Activated T-helper 2 cell treated with anti-CD3 and anti-CD28 coated beads, Interferon-gamma antibody, Interleukin-2, Interleukin-4, amounts not matched to agents 10 μg/mL and 5 μg/mL and 100 μg/mL, durations not matched to agents 14 hours and 24 hours and 36 hours (primary cell): ENCODE results near the gene CFAP92. TPM values are rescaled to one million over a fixed set of nuclear protein-coding genes. Genes with fewer than 3 reads are reported as not detected.

Experiments used
- DNase-seq: peaks from one replicate; pipeline ENCODE4 v3.0.0; 2021; ENCODE audit warnings: low spot score
- H3K27ac Mint-ChIP-seq: one replicate; pipeline ENCODE4 v1.8.0; 2021; ENCODE audit warnings: mixed read lengths
- H3K27me3 Mint-ChIP-seq: one replicate; pipeline ENCODE4 v1.8.0; 2021; ENCODE audit warnings: low read depth, mixed read lengths
- H3K36me3 Mint-ChIP-seq: one replicate; pipeline ENCODE4 v1.8.0; 2021; ENCODE audit warnings: low read depth, mixed read lengths
- H3K4me1 Mint-ChIP-seq: one replicate; pipeline ENCODE4 v1.8.0; 2021; ENCODE audit warnings: low read depth, mixed read lengths
- H3K4me3 Mint-ChIP-seq: one replicate; pipeline ENCODE4 v1.8.0; 2021; ENCODE audit warnings: low read depth, mild to moderate bottlenecking, moderate library complexity, mixed read lengths
- H3K9me3 Mint-ChIP-seq: one replicate; pipeline ENCODE4 v1.8.0; 2021; ENCODE audit warnings: mixed read lengths
- intact Hi-C: fragments of 100-400 bp; cut with micrococcal nuclease; formaldehyde crosslinking; loops from one replicate; pipeline ENCODE4 v1.15.1; 2023
- total RNA-seq: library from RNA; stranded (reverse); gene quantifications from 2 replicates; pipeline ENCODE4 v1.2.3, GENCODE V29; 2022

The CFAP92 gene
- total RNA-seq, 1 donor from 2014 or later, result not detected

GRCh38 chr3:129007792-129008191 is 13.9 kb upstream of the CFAP92 start:
- H3K27me3 Mint-ChIP-seq, result peaks cover 29% of the 10 kb centered on the region
- DNase-seq, result no peak
- H3K27ac Mint-ChIP-seq, result no peak overlapping the region
- peaks cover 21% of the 10 kb centered on the region for H3K4me1 Mint-ChIP-seq
- H3K36me3 Mint-ChIP-seq, result no peaks in the 10 kb centered on the region
- H3K4me3 Mint-ChIP-seq, result no peak overlapping the region
- H3K9me3 Mint-ChIP-seq, result no peaks in the 10 kb centered on the region
- intact Hi-C loops, result no loop called here

- Mint-ChIP-seq H3K4me3 (no peak overlapping the region), H3K4me1 (peaks cover 27% of the 10 kb centered on the region), H3K36me3 (no peaks in the 10 kb centered on the region), H3K27me3 (peaks cover 37% of the 10 kb centered on the region), H3K9me3 (no peaks in the 10 kb centered on the region), H3K27ac (no peak overlapping the region)
- DNase-seq, result no peak
- intact Hi-C loops, result no loop called here
Measured at GRCh38 chr3:129006864-129007263, 13.0 kb upstream of the CFAP92 start.

GRCh38 chr3:129005526-129006303 is 11.8 kb upstream of the CFAP92 start:
- Mint-ChIP-seq H3K9me3 (no peaks in the 10 kb centered on the region), H3K36me3 (no peaks in the 10 kb centered on the region), H3K27ac (no peak overlapping the region), H3K4me3 (no peak overlapping the region), H3K27me3 (peaks cover 39% of the 10 kb centered on the region), H3K4me1 (peaks cover 27% of the 10 kb centered on the region)
- intact Hi-C loops, result no loop called here
- DNase-seq, result no peak

GRCh38 chr3:129004639-129005295 is 10.9 kb upstream of the CFAP92 start:
- DNase-seq, result no peak
- intact Hi-C loops, result no loop called here
- no peaks in the 10 kb centered on the region for H3K36me3 Mint-ChIP-seq
- peaks cover 27% of the 10 kb centered on the region for H3K4me1 Mint-ChIP-seq
- no peaks in the 10 kb centered on the region for H3K9me3 Mint-ChIP-seq
- peaks cover 48% of the 10 kb centered on the region for H3K27me3 Mint-ChIP-seq
- H3K4me3 Mint-ChIP-seq, result no peak overlapping the region
- H3K27ac Mint-ChIP-seq, result no peak overlapping the region

- Mint-ChIP-seq H3K27ac (no peak overlapping the region), H3K27me3 (peaks cover 57% of the 10 kb centered on the region), H3K4me1 (peaks cover 27% of the 10 kb centered on the region), H3K36me3 (no peaks in the 10 kb centered on the region), H3K9me3 (no peaks in the 10 kb centered on the region), H3K4me3 (no peak overlapping the region)
- no peak for DNase-seq
- intact Hi-C loops, result no loop called here
Measured at GRCh38 chr3:129003578-129004112, 9.8 kb upstream of the CFAP92 start.

GRCh38 chr3:129002573-129003569 is 9.0 kb upstream of the CFAP92 start:
- no peaks in the 10 kb centered on the region for H3K36me3 Mint-ChIP-seq
- peak overlapping the region; percentile 49 for H3K4me3 Mint-ChIP-seq
- H3K9me3 Mint-ChIP-seq, result no peaks in the 10 kb centered on the region
- H3K4me1 Mint-ChIP-seq, result peaks cover 27% of the 10 kb centered on the region
- DNase-seq, result no peak
- H3K27ac Mint-ChIP-seq, result no peak overlapping the region
- intact Hi-C loops, result no loop called here
- H3K27me3 Mint-ChIP-seq, result peaks cover 59% of the 10 kb centered on the region

- no peak overlapping the region for H3K27ac Mint-ChIP-seq
- H3K36me3 Mint-ChIP-seq, result no peaks in the 10 kb centered on the region
- peaks cover 59% of the 10 kb centered on the region for H3K27me3 Mint-ChIP-seq
- H3K9me3 Mint-ChIP-seq, result no peaks in the 10 kb centered on the region
- intact Hi-C loops, result no loop called here
- peak; percentile 40 for DNase-seq
- H3K4me1 Mint-ChIP-seq, result peaks cover 25% of the 10 kb centered on the region
- peak overlapping the region; percentile 49 for H3K4me3 Mint-ChIP-seq
Measured at GRCh38 chr3:129001806-129002572, 8.1 kb upstream of the CFAP92 start.

GRCh38 chr3:129001101-129001805 is 7.4 kb upstream of the CFAP92 start, which contains the start of gene EFCC1:
TSS of gene EFCC1 (plus strand) at chr3:129001304. CDS start at chr3:129001629, 325 bp downstream.
- intact Hi-C loops, result no loop called here
- peaks cover 24% of the 10 kb centered on the region for H3K4me1 Mint-ChIP-seq
- no peaks in the 10 kb centered on the region for H3K9me3 Mint-ChIP-seq
- DNase-seq, result no peak
- no peak within 1 kb of the TSS for H3K27ac Mint-ChIP-seq
- peak within 1 kb of the TSS; percentile 49 for H3K4me3 Mint-ChIP-seq
- peaks cover 54% of the 10 kb centered on the region for H3K27me3 Mint-ChIP-seq
- H3K36me3 Mint-ChIP-seq, result no peaks in the 10 kb centered on the region

GRCh38 chr3:129000742-129001100 is 6.8 kb upstream of the CFAP92 start:
- no peak for DNase-seq
- H3K4me1 Mint-ChIP-seq, result peaks cover 22% of the 10 kb centered on the region
- H3K27me3 Mint-ChIP-seq, result peaks cover 54% of the 10 kb centered on the region
- H3K9me3 Mint-ChIP-seq, result no peaks in the 10 kb centered on the region
- no peak overlapping the region for H3K27ac Mint-ChIP-seq
- H3K4me3 Mint-ChIP-seq, result no peak overlapping the region
- no peaks in the 10 kb centered on the region for H3K36me3 Mint-ChIP-seq
- intact Hi-C loops, result no loop called here

- H3K4me1 Mint-ChIP-seq, result peaks cover 27% of the 10 kb centered on the region
- H3K27ac Mint-ChIP-seq, result no peak overlapping the region
- H3K4me3 Mint-ChIP-seq, result no peak overlapping the region
- no peaks in the 10 kb centered on the region for H3K9me3 Mint-ChIP-seq
- peaks cover 45% of the 10 kb centered on the region for H3K27me3 Mint-ChIP-seq
- DNase-seq, result no peak
- intact Hi-C loops, result loop anchor here (10.0 kb wide), 1 partner anchor 514 kb away; no protein-coding TSS in a partner anchor
- H3K36me3 Mint-ChIP-seq, result no peaks in the 10 kb centered on the region
Measured at GRCh38 chr3:128999102-128999501, 5.2 kb upstream of the CFAP92 start.

- intact Hi-C loops, result loop anchor here (10.0 kb wide), 1 partner anchor 514 kb away; no protein-coding TSS in a partner anchor
- no peak for DNase-seq
- Mint-ChIP-seq H3K4me1 (peaks cover 29% of the 10 kb centered on the region), H3K9me3 (no peaks in the 10 kb centered on the region), H3K27ac (no peak overlapping the region), H3K27me3 (peaks cover 43% of the 10 kb centered on the region), H3K36me3 (no peaks in the 10 kb centered on the region), H3K4me3 (no peak overlapping the region)
Measured at GRCh38 chr3:128998561-128998960, 4.7 kb upstream of the CFAP92 start.
